GM12878 (cell line): Measurements from ENCODE around the gene OR2AG2. TPM values are rescaled to one million over a fixed set of nuclear protein-coding genes. Genes with fewer than 3 reads are reported as not detected.

ENCODE experiments used
- ATAC-seq: fragments of 200-7000 bp; cut with Tn5 transposase; 3 replicates; pipeline ENCODE4 v1.9.1; 2020; ENCODE audit warnings: mild to moderate bottlenecking, moderate library complexity
- BruUV-seq: library from RNA; stranded (reverse); fragments of 400-500 nt; replicated peaks from 2 replicates; lab custom pipeline; 2021; lab: Mats Ljungman, UMichigan
- CTCF ChIA-PET: fragments of 300-600 bp; sonication (Branson Sonifier 250); formaldehyde crosslinking; extraction: SDS; loops from one replicate; lab custom pipeline; 2021; ENCODE audit warnings: inconsistent platforms; lab: Yijun Ruan, JAX
- POLR2A ChIA-PET: fragments of 350-600 bp; formaldehyde crosslinking; extraction: SDS; loops from one replicate; lab custom pipeline; 2021; ENCODE audit warnings: inconsistent platforms; lab: Charles Lee
- RAD21 ChIA-PET: fragments of 300-600 bp; sonication (Branson Sonifier 250); formaldehyde crosslinking; loops from one replicate; lab custom pipeline; 2023; ENCODE audit warnings: antibody characterized with exemption; ENCODE audit not compliant: unreplicated experiment; lab: Charles Lee
- SMC1A ChIA-PET: fragments of 300-600 bp; sonication (Branson Sonifier 250); formaldehyde crosslinking; loops from one replicate; lab custom pipeline; 2023; ENCODE audit not compliant: unreplicated experiment, uncharacterized antibody; lab: Charles Lee
- DNase-seq: peaks from one replicate; pipeline ENCODE4 v3.0.0-alpha.2; 2011; ENCODE audit warnings: low read depth, low spot score
- FAIRE-seq: peaks from 3 replicates; lab custom pipeline; 2011; peaks lifted over from hg19 to GRCh38; lab: Jason Lieb, UNC
- H2AFZ ChIP-seq: 2 replicates; pipeline ENCODE4 v1.6.0; 2011; ENCODE audit warnings: low read depth, low read length, control low read depth; ENCODE audit not compliant: control insufficient read depth
- H3K27ac ChIP-seq: 2 replicates; pipeline ENCODE4 v1.5.1; 2011; ENCODE audit warnings: control low read depth; ENCODE audit not compliant: control insufficient read depth, insufficient read depth
- H3K27me3 ChIP-seq, 2 experiments: replicated peaks in 1 of 2; 2 replicates each; pipeline versions ENCODE4 v1.6.0 to v1.6.1; 2011; ENCODE audit warnings: low read length in 1 of 2; ENCODE audit not compliant: control insufficient read depth in 2 of 2, insufficient read depth in 2 of 2
- H3K36me3 ChIP-seq, 2 experiments: 2 replicates each; pipeline ENCODE4 v1.5.1; 2011; ENCODE audit warnings: low read length in 1 of 2; ENCODE audit not compliant: control insufficient read depth in 2 of 2, insufficient read depth in 2 of 2
- H3K4me1 ChIP-seq: 2 replicates; pipeline ENCODE4 v1.6.1; 2011; ENCODE audit warnings: mild to moderate bottlenecking, low read length, moderate library complexity, mixed read lengths; ENCODE audit not compliant: control insufficient read depth, insufficient read depth
- H3K4me2 ChIP-seq: 2 replicates; pipeline ENCODE4 v1.6.0; 2011; ENCODE audit warnings: control low read depth; ENCODE audit not compliant: control insufficient read depth, insufficient read depth
- H3K4me3 ChIP-seq: fragments of 200-600 bp; sonication (generic); 2 replicates; pipeline ENCODE4 v1.5.1; 2016
- H3K79me2 ChIP-seq: 2 replicates; pipeline ENCODE4 v1.6.0; 2011; ENCODE audit warnings: low read length; ENCODE audit not compliant: control insufficient read depth, insufficient read depth
- H3K9ac ChIP-seq: 2 replicates; pipeline ENCODE4 v1.8.0; 2011; ENCODE audit warnings: low read length, control low read depth, mixed read lengths; ENCODE audit not compliant: control insufficient read depth, insufficient read depth
- H3K9me3 ChIP-seq: replicated peaks from 3 replicates; pipeline ENCODE4 v1.5.1; 2011; ENCODE audit warnings: mild to moderate bottlenecking, low read length; ENCODE audit not compliant: control insufficient read depth, insufficient read depth
- H4K20me1 ChIP-seq: 2 replicates; pipeline ENCODE4 v1.6.0; 2011; ENCODE audit not compliant: control insufficient read depth, insufficient read depth
- CHD1 ChIP-seq: IDR thresholded peaks from 2 replicates; pipeline ENCODE4 v1.6.1; 2012; ENCODE audit warnings: low read depth, low read length, improper control_type of control experiment
- CHD2 ChIP-seq: IDR thresholded peaks from 2 replicates; pipeline ENCODE4 v1.6.1; 2011; ENCODE audit warnings: low read depth, low read length, improper control_type of control experiment, borderline replicate concordance
- CHD4 ChIP-seq: fragments of 200-600 bp; sonication (generic); IDR thresholded peaks from 2 replicates; pipeline ENCODE4 v1.6.1; 2016; ENCODE audit warnings: mild to moderate bottlenecking
- CREM ChIP-seq: IDR thresholded peaks from 2 replicates; pipeline ENCODE4 v1.6.1; 2014; ENCODE audit warnings: antibody characterized with exemption, low read depth
- ESRRA ChIP-seq: IDR thresholded peaks from 2 replicates; pipeline ENCODE4 v1.6.1; 2012; ENCODE audit warnings: mild to moderate bottlenecking, low read length, improper control_type of control experiment
- EZH2 ChIP-seq: IDR thresholded peaks from 2 replicates; pipeline ENCODE4 v1.6.1; 2012; ENCODE audit warnings: low read depth, mild to moderate bottlenecking, control low read depth, inconsistent platforms, low read length, borderline replicate concordance; ENCODE audit not compliant: control insufficient read depth
- JUNB ChIP-seq: IDR thresholded peaks from 2 replicates; pipeline ENCODE4 v1.6.1; 2016; ENCODE audit warnings: antibody characterized with exemption, mild to moderate bottlenecking
- JUND ChIP-seq: IDR thresholded peaks from 2 replicates; pipeline ENCODE4 v1.6.1; 2012; ENCODE audit warnings: low read depth, mild to moderate bottlenecking, low read length, improper control_type of control experiment, moderate library complexity
- KDM1A ChIP-seq: fragments of 200-600 bp; sonication (generic); IDR thresholded peaks from 2 replicates; pipeline ENCODE4 v1.6.1; 2016; ENCODE audit warnings: borderline replicate concordance
- KLF5 ChIP-seq: fragments of 450-650 bp; IDR thresholded peaks from 2 replicates; pipeline ENCODE4 v1.6.1; 2014; ENCODE audit warnings: mild to moderate bottlenecking; ENCODE audit not compliant: partially characterized antibody
- PAX5 ChIP-seq: IDR thresholded peaks from 2 replicates; pipeline ENCODE4 v1.6.1; 2011; ENCODE audit warnings: low read depth, low read length, borderline replicate concordance
- PAX8 ChIP-seq: fragments of 450-650 bp; IDR thresholded peaks from 2 replicates; pipeline ENCODE4 v1.6.1; 2017; ENCODE audit warnings: mild to moderate bottlenecking, moderate library complexity
- RCOR1 ChIP-seq: conservative IDR thresholded peaks from 2 replicates; pipeline ENCODE4 v1.6.1; 2012; ENCODE audit warnings: low read depth, low read length, improper control_type of control experiment
- SMAD1 ChIP-seq: fragments of 450-650 bp; IDR thresholded peaks from 2 replicates; pipeline ENCODE4 v1.6.1; 2018; ENCODE audit warnings: mild to moderate bottlenecking, low read depth; ENCODE audit not compliant: partially characterized antibody
- SRF ChIP-seq, 2 experiments: IDR thresholded peaks; 2 replicates each; pipeline ENCODE4 v1.6.1; 2011; ENCODE audit warnings: low read depth in 2 of 2, low read length in 2 of 2, mild to moderate bottlenecking in 1 of 2, moderate library complexity in 1 of 2
- SUZ12 ChIP-seq: fragments of 200-600 bp; sonication (generic); IDR thresholded peaks from one replicate; pipeline ENCODE4 v1.6.1; 2018; ENCODE audit warnings: antibody characterized with exemption, mild to moderate bottlenecking; ENCODE audit not compliant: unreplicated experiment
- ZNF274 ChIP-seq: IDR thresholded peaks from one replicate; pipeline ENCODE4 v1.8.0; 2011; ENCODE audit not compliant: insufficient read length, insufficient read depth
- WGBS: methylation state at CpG from one replicate; pipeline ENCODE4 v1.1.6; 2016; ENCODE audit warnings: low lambda C conversion rate; ENCODE audit not compliant: insufficient replicate concordance, insufficient coverage; ENCODE audit errors: missing lambda C conversion rate; 5-methylcytosine and 5-hydroxymethylcytosine counted together
- in situ Hi-C: fragments of 300-500 bp; cut with MboI; formaldehyde crosslinking; loops from 9 replicates; pipeline ENCODE4 v1.14.3; 2018; ENCODE audit warnings: mixed read lengths
- intact Hi-C: fragments of 100-400 bp; cut with micrococcal nuclease; formaldehyde crosslinking; loops from one replicate; pipeline ENCODE4 v1.14.2; 2022; ENCODE audit not compliant: unreplicated experiment
- polyA plus RNA-seq, 11 experiments: library from polyadenylated mRNA; depleted of rRNA in 4 of 11; unstranded in 6 of 11; stranded (reverse) in 5 of 11; fragments of >200 nt; fragmentation: Nextera tagmentation in 4 of 11; fragmentation: Illumina TruSeq in 1 of 11; extraction: Ambion mirVana in 4 of 11; extraction: Trizol in 1 of 11; gene quantifications; 1 replicate in 1 of 11; 2 replicates in 10 of 11; pipeline versions ENCODE4 v1.2.1 to v1.2.3, GENCODE V29; 2011 to 2016; ENCODE audit warnings: inconsistent platforms in 2 of 11, missing spikeins in 2 of 11, low read depth in 1 of 11
- total RNA-seq, 4 experiments: library from RNA; depleted of rRNA in 3 of 4; stranded (reverse); fragments of >200 nt in 3 of 4; fragmentation: Illumina TruSeq in 1 of 4; extraction: Trizol in 1 of 4; gene quantifications; 2 replicates each; pipeline versions ENCODE4 v1.2.1 to v1.2.3, GENCODE V29; 2013 to 2021
- TF ChIP-seq, protein P1 (sequence below): fragments of 450-650 bp; formaldehyde crosslinking; IDR thresholded peaks from 2 replicates; pipeline ENCODE4 v1.4.0; 2020; ENCODE audit warnings: mild to moderate bottlenecking, moderate library complexity
- TF ChIP-seq, protein P2 (sequence below): IDR thresholded peaks from 2 replicates; pipeline ENCODE4 v1.6.1; 2012; ENCODE audit warnings: low read length, inconsistent platforms
- TF ChIP-seq, protein P3 (sequence below): IDR thresholded peaks from 2 replicates; pipeline ENCODE4 v1.6.1; 2012; ENCODE audit warnings: low read depth, low read length, improper control_type of control experiment

Gene OR2AG2
- total and polyA plus RNA-seq, 10 of the 15 experiments (the other 5 are each of a cell fraction or from before 2014, with no cell fraction given) = 0.01 to 0.09 (median 0.07) TPM; not detected in 6

DNA sequence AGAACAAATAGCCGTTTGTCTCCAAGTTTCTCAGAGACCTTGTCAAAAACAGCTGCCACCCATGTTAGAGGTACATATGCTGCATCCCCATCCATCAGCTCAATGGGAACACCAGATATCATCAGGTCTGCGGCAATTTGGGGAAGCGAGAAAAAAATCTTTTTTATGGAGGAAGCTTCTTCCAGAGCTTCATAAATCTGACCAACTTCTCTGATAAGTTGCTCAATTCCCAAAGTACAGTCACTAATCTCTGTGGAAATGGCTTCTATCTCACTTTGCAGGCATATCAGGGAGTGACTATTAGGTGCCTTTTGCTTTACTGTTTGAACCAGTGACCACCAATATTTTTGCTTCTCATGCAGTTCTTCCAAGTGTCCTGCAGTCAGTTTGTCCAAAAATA, 54.4 kb downstream of the OR2AG2 start:
- ChIA-PET CTCF (interaction anchor here (0.9 to 1.6 kb wide), 6 partner anchors 10 to 40 kb away, joined by 3 to 5 read pairs (median 4); no protein-coding TSS in a partner anchor), RAD21 (no interaction called here), SMC1A (no interaction called here), POLR2A (no interaction called here)
- Histone ChIP-seq H3K9me3 (peaks cover 4% of the 10 kb centered on the region; the same call in 2 of the 3 replicates), H3K27me3 (no peaks in the 10 kb centered on the region), H3K4me3 (no peak overlapping the region), H3K4me1 (no peaks in the 10 kb centered on the region), H3K4me2 (no peak overlapping the region), H3K79me2 (peaks cover 3% of the 10 kb centered on the region), H4K20me1 (no peaks in the 10 kb centered on the region), H3K9ac (no peak overlapping the region), H2AFZ (no peak overlapping the region), H3K27ac (no peak overlapping the region), H3K36me3 (peaks cover 2 to 18% of the 10 kb centered on the region in 2 experiments; a peak in 3 of 4 replicates)
- FAIRE-seq = no peak
- BruUV-seq = no TSS peak
- in situ Hi-C loops = no loop called here
- TF ChIP-seq CHD2 = no peak
- TF ChIP-seq, protein P1, sequence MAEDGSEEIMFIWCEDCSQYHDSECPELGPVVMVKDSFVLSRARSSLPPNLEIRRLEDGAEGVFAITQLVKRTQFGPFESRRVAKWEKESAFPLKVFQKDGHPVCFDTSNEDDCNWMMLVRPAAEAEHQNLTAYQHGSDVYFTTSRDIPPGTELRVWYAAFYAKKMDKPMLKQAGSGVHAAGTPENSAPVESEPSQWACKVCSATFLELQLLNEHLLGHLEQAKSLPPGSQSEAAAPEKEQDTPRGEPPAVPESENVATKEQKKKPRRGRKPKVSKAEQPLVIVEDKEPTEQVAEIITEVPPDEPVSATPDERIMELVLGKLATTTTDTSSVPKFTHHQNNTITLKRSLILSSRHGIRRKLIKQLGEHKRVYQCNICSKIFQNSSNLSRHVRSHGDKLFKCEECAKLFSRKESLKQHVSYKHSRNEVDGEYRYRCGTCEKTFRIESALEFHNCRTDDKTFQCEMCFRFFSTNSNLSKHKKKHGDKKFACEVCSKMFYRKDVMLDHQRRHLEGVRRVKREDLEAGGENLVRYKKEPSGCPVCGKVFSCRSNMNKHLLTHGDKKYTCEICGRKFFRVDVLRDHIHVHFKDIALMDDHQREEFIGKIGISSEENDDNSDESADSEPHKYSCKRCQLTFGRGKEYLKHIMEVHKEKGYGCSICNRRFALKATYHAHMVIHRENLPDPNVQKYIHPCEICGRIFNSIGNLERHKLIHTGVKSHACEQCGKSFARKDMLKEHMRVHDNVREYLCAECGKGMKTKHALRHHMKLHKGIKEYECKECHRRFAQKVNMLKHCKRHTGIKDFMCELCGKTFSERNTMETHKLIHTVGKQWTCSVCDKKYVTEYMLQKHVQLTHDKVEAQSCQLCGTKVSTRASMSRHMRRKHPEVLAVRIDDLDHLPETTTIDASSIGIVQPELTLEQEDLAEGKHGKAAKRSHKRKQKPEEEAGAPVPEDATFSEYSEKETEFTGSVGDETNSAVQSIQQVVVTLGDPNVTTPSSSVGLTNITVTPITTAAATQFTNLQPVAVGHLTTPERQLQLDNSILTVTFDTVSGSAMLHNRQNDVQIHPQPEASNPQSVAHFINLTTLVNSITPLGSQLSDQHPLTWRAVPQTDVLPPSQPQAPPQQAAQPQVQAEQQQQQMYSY = no peak
- no peak for TF ChIP-seq JUND
- TF ChIP-seq RCOR1 = no peak
- TF ChIP-seq SMAD1 = no peak
- no peak for TF ChIP-seq KLF5
- TF ChIP-seq, protein P2, sequence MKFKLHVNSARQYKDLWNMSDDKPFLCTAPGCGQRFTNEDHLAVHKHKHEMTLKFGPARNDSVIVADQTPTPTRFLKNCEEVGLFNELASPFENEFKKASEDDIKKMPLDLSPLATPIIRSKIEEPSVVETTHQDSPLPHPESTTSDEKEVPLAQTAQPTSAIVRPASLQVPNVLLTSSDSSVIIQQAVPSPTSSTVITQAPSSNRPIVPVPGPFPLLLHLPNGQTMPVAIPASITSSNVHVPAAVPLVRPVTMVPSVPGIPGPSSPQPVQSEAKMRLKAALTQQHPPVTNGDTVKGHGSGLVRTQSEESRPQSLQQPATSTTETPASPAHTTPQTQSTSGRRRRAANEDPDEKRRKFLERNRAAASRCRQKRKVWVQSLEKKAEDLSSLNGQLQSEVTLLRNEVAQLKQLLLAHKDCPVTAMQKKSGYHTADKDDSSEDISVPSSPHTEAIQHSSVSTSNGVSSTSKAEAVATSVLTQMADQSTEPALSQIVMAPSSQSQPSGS = no peak
- no peak for TF ChIP-seq JUNB
- TF ChIP-seq CHD4 = no peak
- no peak for TF ChIP-seq CREM
- no peak for TF ChIP-seq CHD1
- no peak for TF ChIP-seq SUZ12
- TF ChIP-seq ZNF274 = no peak
- TF ChIP-seq EZH2 = no peak
- TF ChIP-seq KDM1A = no peak
- TF ChIP-seq, protein P3, sequence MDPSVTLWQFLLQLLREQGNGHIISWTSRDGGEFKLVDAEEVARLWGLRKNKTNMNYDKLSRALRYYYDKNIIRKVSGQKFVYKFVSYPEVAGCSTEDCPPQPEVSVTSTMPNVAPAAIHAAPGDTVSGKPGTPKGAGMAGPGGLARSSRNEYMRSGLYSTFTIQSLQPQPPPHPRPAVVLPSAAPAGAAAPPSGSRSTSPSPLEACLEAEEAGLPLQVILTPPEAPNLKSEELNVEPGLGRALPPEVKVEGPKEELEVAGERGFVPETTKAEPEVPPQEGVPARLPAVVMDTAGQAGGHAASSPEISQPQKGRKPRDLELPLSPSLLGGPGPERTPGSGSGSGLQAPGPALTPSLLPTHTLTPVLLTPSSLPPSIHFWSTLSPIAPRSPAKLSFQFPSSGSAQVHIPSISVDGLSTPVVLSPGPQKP = no peak
- TF ChIP-seq SRF (IDR thresholded peaks at IDR 0.05; ENCODE audit: low read depth in 2 of 2, low read length in 2 of 2) = no peak
- TF ChIP-seq PAX5 = no peak
- TF ChIP-seq ESRRA = no peak
- no peak for TF ChIP-seq PAX8
- intact Hi-C loops = no loop called here
- DNase-seq = no peak
- 100% methylated on average over 3 of the region's 3 CpGs for WGBS
- ATAC-seq = no peak
